GM23338 (cell line): ENCODE data around the gene PTCH2. TPM values are rescaled to one million over a fixed set of nuclear protein-coding genes. Genes with fewer than 3 reads are reported as not detected.

ENCODE experiments used
- ATAC-seq: fragments of 200-7000 bp; cut with Tn5 transposase; 3 replicates; pipeline ENCODE4 v1.9.1; 2020
- DNase-seq: peaks from one replicate; pipeline ENCODE4 v3.0.0-alpha.2; 2015; ENCODE audit warnings: low spot score
- H2AFZ ChIP-seq: fragments of 200-600 bp; sonication (generic); 2 replicates; pipeline ENCODE4 v1.8.0; 2016; ENCODE audit warnings: antibody characterized with exemption, mild to moderate bottlenecking, moderate library complexity
- H3F3A ChIP-seq: fragments of 200-600 bp; sonication (generic); replicated peaks from 2 replicates; pipeline ENCODE4 v1.8.0; 2017; ENCODE audit warnings: antibody characterized with exemption, mixed run types, low read depth
- H3K27ac ChIP-seq: fragments of 200-600 bp; sonication (generic); 2 replicates; pipeline ENCODE4 v1.6.1; 2016; ENCODE audit warnings: low read depth
- H3K27me3 ChIP-seq: fragments of 200-600 bp; sonication (generic); 2 replicates; pipeline ENCODE4 v1.8.0; 2016; ENCODE audit warnings: mild to moderate bottlenecking, mixed run types, moderate library complexity; ENCODE audit not compliant: insufficient read depth
- H3K36me3 ChIP-seq: fragments of 200-600 bp; sonication (generic); 2 replicates; pipeline ENCODE4 v1.8.0; 2016; ENCODE audit warnings: mild to moderate bottlenecking; ENCODE audit not compliant: insufficient read depth
- H3K4me1 ChIP-seq: fragments of 200-600 bp; sonication (generic); 2 replicates; pipeline ENCODE4 v1.8.0; 2016; ENCODE audit warnings: mild to moderate bottlenecking, moderate library complexity; ENCODE audit not compliant: insufficient read depth
- H3K4me2 ChIP-seq: fragments of 200-600 bp; sonication (generic); 2 replicates; pipeline ENCODE4 v1.7.1; 2017; ENCODE audit warnings: mixed run types
- H3K4me3 ChIP-seq: fragments of 200-600 bp; sonication (generic); 2 replicates; pipeline ENCODE4 v1.6.1; 2016; ENCODE audit warnings: mixed run types
- H3K79me2 ChIP-seq: fragments of 200-600 bp; sonication (generic); replicated peaks from 2 replicates; pipeline ENCODE4 v1.8.0; 2017; ENCODE audit warnings: mild to moderate bottlenecking; ENCODE audit not compliant: insufficient read depth
- H3K9me2 ChIP-seq: fragments of 200-600 bp; sonication (generic); 2 replicates; pipeline ENCODE4 v1.8.0; 2017; ENCODE audit not compliant: insufficient read depth
- H4K20me1 ChIP-seq: fragments of 200-600 bp; sonication (generic); replicated peaks from 2 replicates; pipeline ENCODE4 v1.8.0; 2017; ENCODE audit warnings: mild to moderate bottlenecking; ENCODE audit not compliant: insufficient read depth
- H3K27ac Mint-ChIP-seq: 2 replicates; pipeline ENCODE4 v1.8.0; 2020; ENCODE audit warnings: inconsistent platforms, mild to moderate bottlenecking, moderate library complexity, mixed read lengths
- H3K27me3 Mint-ChIP-seq: 3 replicates; pipeline ENCODE4 v1.8.0; 2022; ENCODE audit warnings: low read depth, mild to moderate bottlenecking, moderate library complexity, mixed read lengths, inconsistent platforms; ENCODE audit not compliant: insufficient read depth, poor library complexity
- H3K36me3 Mint-ChIP-seq: 3 replicates; pipeline ENCODE4 v1.8.0; 2021; ENCODE audit warnings: low read depth, mild to moderate bottlenecking, inconsistent platforms, moderate library complexity, mixed read lengths
- H3K4me1 Mint-ChIP-seq: 3 replicates; pipeline ENCODE4 v1.8.0; 2020; ENCODE audit warnings: mild to moderate bottlenecking, inconsistent platforms, mixed read lengths
- H3K4me3 Mint-ChIP-seq: 3 replicates; pipeline ENCODE4 v1.8.0; 2021; ENCODE audit warnings: moderate library complexity, mild to moderate bottlenecking, inconsistent platforms, mixed read lengths
- H3K9me3 Mint-ChIP-seq: 3 replicates; pipeline ENCODE4 v1.8.0; 2020; ENCODE audit warnings: moderate library complexity, mild to moderate bottlenecking, inconsistent platforms, mixed read lengths
- CREB1 ChIP-seq: fragments of 250-450 bp; sonication (Bioruptor Pico); IDR thresholded peaks from 2 replicates; pipeline ENCODE4 v1.5.0; 2020; ENCODE audit warnings: low read depth, mild to moderate bottlenecking, moderate library complexity
- CTCF ChIP-seq, 2 experiments: fragments of 200-600 bp in 1 of 2; sonication (generic) in 1 of 2; conservative IDR thresholded peaks; 2 replicates each; pipeline versions ENCODE4 v1.5.1 to v1.6.1; 2016 to 2017; ENCODE audit warnings: antibody characterized with exemption in 2 of 2, low read depth in 2 of 2, mild to moderate bottlenecking in 2 of 2, moderate library complexity in 1 of 2
- ETS1 ChIP-seq: IDR thresholded peaks from 2 replicates; pipeline ENCODE4 v1.6.1; 2016; ENCODE audit warnings: antibody characterized with exemption
- JUNB ChIP-seq: IDR thresholded peaks from one replicate; pipeline ENCODE4 v1.6.1; 2016; ENCODE audit warnings: antibody characterized with exemption; ENCODE audit not compliant: unreplicated experiment
- NANOG ChIP-seq: IDR thresholded peaks from 2 replicates; pipeline ENCODE4 v1.6.1; 2016; ENCODE audit warnings: antibody characterized with exemption, borderline replicate concordance
- POLR2AphosphoS5 ChIP-seq: IDR thresholded peaks from 2 replicates; pipeline ENCODE4 v1.6.1; 2016; ENCODE audit warnings: antibody characterized with exemption, low read depth
- REST ChIP-seq: IDR thresholded peaks from one replicate; pipeline ENCODE4 v1.6.1; 2018; ENCODE audit warnings: antibody characterized with exemption; ENCODE audit not compliant: unreplicated experiment
- STAT1 ChIP-seq: IDR thresholded peaks from one replicate; pipeline ENCODE4 v1.6.1; 2016; ENCODE audit warnings: antibody characterized with exemption; ENCODE audit not compliant: unreplicated experiment
- ZNF114 ChIP-seq: fragments of 250-450 bp; sonication (Bioruptor Pico); IDR thresholded peaks from 2 replicates; pipeline ENCODE4 v1.5.0; 2020; ENCODE audit warnings: mild to moderate bottlenecking, moderate library complexity
- ZNF331 ChIP-seq: fragments of 250-450 bp; sonication (Bioruptor Pico); IDR thresholded peaks from 2 replicates; pipeline ENCODE4 v1.5.0; 2020; ENCODE audit warnings: low read depth, mild to moderate bottlenecking, moderate library complexity
- ZNF462 ChIP-seq: fragments of 250-450 bp; sonication (Bioruptor Pico); IDR thresholded peaks from 2 replicates; pipeline ENCODE4 v1.5.0; 2020; ENCODE audit warnings: mild to moderate bottlenecking, moderate library complexity
- polyA plus RNA-seq: library from polyadenylated mRNA; unstranded; fragments of >200 nt; fragmentation: Nextera tagmentation; extraction: Ambion mirVana; gene quantifications from 2 replicates; pipeline ENCODE4 v1.2.1, GENCODE V29; 2016
- total RNA-seq: library from RNA; depleted of rRNA; stranded (reverse); fragments of >200 nt; shearing (Covaris generic); gene quantifications from 2 replicates; pipeline ENCODE4 v1.2.3, GENCODE V29; 2014

Gene PTCH2
- total and polyA plus RNA-seq, 2 experiments from 2014 or later = 0.63 to 0.74 TPM

GRCh38 chr1:44832056-44832705 is 10.9 kb downstream of the PTCH2 start (continued):
- TF ChIP-seq ZNF462 (CRISPR knock-in tag) (no peak), ZNF331 (CRISPR knock-in tag) (no peak), NANOG (no peak), POLR2AphosphoS5 (no peak), CREB1 (no peak), JUNB (no peak), STAT1 (no peak), ETS1 (no peak)

GRCh38 chr1:44831516-44831915 is 11.5 kb downstream of the PTCH2 start:
- peaks cover 15% of the 10 kb centered on the region for H3K4me1 Mint-ChIP-seq
- peak overlapping the region; percentile 78 for H2AFZ ChIP-seq
- H3K9me3 Mint-ChIP-seq = no peaks in the 10 kb centered on the region
- no peak for TF ChIP-seq REST
- no peak for TF ChIP-seq STAT1
- TF ChIP-seq CTCF (conservative IDR thresholded peaks at IDR 0.05; ENCODE audit: low read depth in 2 of 2) = no peak
- no peak for TF ChIP-seq POLR2AphosphoS5
- no peak for TF ChIP-seq ZNF114
- no peak for TF ChIP-seq CREB1
- TF ChIP-seq ETS1 = no peak

More at GRCh38 chr1:44831516-44831915, 11.5 kb downstream of the PTCH2 start:
- Histone ChIP-seq H3K27ac (no peak overlapping the region), H3K27me3 (no peaks in the 10 kb centered on the region), H3F3A (no peaks in the 10 kb centered on the region), H3K4me3 (no peak overlapping the region), H3K9me2 (no peaks in the 10 kb centered on the region), H4K20me1 (no peaks in the 10 kb centered on the region), H3K36me3 (no peaks in the 10 kb centered on the region), H3K4me2 (no peak overlapping the region), H3K4me1 (no peaks in the 10 kb centered on the region), H3K79me2 (no peaks in the 10 kb centered on the region)
- Mint-ChIP-seq H3K36me3 (no peaks in the 10 kb centered on the region), H3K27ac (no peak overlapping the region), H3K27me3 (peaks cover 5% of the 10 kb centered on the region), H3K4me3 (no peak overlapping the region)
- ATAC-seq = no peak
- DNase-seq = no peak
